Measurements from ENCODE around the gene SUDS3. TPM values are rescaled to one million over a fixed set of nuclear protein-coding genes. Genes with fewer than 3 reads are reported as not detected.
A peak's percentile ranks its signal among the peaks of the same experiment; 100 is the strongest.

SUDS3 gene, protein sequence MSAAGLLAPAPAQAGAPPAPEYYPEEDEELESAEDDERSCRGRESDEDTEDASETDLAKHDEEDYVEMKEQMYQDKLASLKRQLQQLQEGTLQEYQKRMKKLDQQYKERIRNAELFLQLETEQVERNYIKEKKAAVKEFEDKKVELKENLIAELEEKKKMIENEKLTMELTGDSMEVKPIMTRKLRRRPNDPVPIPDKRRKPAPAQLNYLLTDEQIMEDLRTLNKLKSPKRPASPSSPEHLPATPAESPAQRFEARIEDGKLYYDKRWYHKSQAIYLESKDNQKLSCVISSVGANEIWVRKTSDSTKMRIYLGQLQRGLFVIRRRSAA
- total RNA-seq (ENCODE audit: unreplicated experiment) = 27.2 TPM
- long read RNA-seq, full-length matches to known transcripts = 1 of 7 reads
- long read RNA-seq, partial matches to known transcripts = 3 of 7 reads
- long read RNA-seq, other reads (novel, unspliced or antisense) = 3 of 7 reads

DNA sequence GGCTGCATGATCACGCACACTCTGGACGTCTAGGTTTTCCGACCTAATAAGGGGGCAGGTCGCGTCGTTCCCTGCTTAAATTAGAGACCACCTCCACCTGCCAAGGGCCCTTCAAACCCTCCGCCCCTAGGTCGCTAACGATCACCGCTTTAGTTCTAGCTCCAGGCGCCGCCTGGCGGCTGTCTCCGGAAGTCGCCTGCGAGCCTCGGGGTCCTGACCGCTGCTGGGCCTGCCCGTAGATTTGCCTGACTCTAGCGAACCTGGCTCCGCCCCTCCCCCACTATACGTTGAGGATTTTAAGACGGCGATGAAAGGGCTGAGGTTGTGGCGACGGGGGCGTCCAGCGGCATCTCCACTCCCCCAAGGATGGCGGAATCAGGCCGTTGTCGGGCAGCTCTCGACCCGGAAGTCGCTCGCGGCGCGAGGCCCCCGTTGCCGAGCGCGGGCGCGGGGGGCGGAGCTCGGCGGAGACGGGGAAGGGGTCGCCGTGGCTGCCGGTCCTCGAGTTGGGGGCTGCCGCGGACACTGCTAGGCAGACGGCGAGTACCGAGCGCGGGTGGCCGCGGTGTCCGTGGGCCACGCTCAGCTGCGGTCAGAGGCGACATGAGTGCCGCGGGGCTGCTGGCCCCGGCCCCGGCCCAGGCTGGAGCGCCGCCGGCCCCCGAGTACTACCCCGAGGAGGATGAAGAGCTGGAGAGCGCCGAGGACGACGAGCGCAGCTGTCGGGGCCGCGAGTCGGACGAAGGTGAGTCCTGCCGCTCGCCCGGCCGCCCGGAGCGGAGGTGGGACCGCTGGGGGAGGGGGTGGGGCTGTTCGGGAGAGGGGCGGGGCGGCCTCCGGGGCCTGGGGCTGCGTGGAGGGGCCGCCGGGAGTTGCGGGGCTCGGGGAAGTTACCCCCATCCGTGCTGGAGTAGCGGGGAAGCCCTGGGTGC, at the start of gene SUDS3:
TSS of gene SUDS3 (plus strand) at position 467 of the 932 bp plus-strand sequence. CDS start at position 604, 137 bp downstream.
- DNase-seq (ENCODE audit: low spot score) = peak; percentile 97
- peak within 1 kb of the TSS; percentile 92 for H3K4me3 Mint-ChIP-seq (ENCODE audit: unreplicated experiment)
- peaks cover 7% of the 10 kb centered on the region for H3K4me1 Mint-ChIP-seq (ENCODE audit: unreplicated experiment)
- no peaks in the 10 kb centered on the region for H3K9me3 Mint-ChIP-seq (ENCODE audit: unreplicated experiment)
- no peaks in the 10 kb centered on the region for H3K36me3 Mint-ChIP-seq (ENCODE audit: low read depth, unreplicated experiment)
- H3K27ac Mint-ChIP-seq (ENCODE audit: unreplicated experiment) = peak within 1 kb of the TSS; percentile 89
- TF ChIP-seq, protein P1, sequence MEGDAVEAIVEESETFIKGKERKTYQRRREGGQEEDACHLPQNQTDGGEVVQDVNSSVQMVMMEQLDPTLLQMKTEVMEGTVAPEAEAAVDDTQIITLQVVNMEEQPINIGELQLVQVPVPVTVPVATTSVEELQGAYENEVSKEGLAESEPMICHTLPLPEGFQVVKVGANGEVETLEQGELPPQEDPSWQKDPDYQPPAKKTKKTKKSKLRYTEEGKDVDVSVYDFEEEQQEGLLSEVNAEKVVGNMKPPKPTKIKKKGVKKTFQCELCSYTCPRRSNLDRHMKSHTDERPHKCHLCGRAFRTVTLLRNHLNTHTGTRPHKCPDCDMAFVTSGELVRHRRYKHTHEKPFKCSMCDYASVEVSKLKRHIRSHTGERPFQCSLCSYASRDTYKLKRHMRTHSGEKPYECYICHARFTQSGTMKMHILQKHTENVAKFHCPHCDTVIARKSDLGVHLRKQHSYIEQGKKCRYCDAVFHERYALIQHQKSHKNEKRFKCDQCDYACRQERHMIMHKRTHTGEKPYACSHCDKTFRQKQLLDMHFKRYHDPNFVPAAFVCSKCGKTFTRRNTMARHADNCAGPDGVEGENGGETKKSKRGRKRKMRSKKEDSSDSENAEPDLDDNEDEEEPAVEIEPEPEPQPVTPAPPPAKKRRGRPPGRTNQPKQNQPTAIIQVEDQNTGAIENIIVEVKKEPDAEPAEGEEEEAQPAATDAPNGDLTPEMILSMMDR (IDR thresholded peaks at IDR 0.05; ENCODE audit: unreplicated experiment) = peak; percentile 96
- peaks cover 5% of the 10 kb centered on the region for H3K27me3 Mint-ChIP-seq (ENCODE audit: unreplicated experiment)

DNA sequence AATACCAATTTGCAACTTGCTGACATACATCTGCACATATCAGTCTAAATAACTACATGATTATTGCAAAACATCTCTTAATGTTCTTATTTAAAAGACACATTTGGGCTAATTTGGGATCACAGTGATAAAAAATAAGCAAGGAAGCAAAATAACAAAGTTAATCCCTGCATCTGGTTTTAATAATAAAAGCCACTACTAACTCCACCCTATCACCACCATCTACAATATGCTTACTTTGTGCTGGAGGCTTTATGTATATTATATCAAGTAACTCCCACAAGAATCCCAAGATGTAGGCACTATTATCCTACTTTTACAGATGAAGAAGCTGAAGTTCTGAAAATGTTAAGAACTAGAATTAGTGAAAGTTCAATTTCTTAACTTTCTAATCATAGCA, 49.4 kb upstream of the SUDS3 start:
- Mint-ChIP-seq H3K36me3 (ENCODE audit: low read depth, unreplicated experiment) (no peaks in the 10 kb centered on the region), H3K27ac (ENCODE audit: unreplicated experiment) (no peak overlapping the region), H3K9me3 (ENCODE audit: unreplicated experiment) (no peaks in the 10 kb centered on the region), H3K27me3 (ENCODE audit: unreplicated experiment) (no peaks in the 10 kb centered on the region), H3K4me3 (ENCODE audit: unreplicated experiment) (no peak overlapping the region), H3K4me1 (ENCODE audit: unreplicated experiment) (peaks cover 16% of the 10 kb centered on the region)
- no peak for DNase-seq (ENCODE audit: low spot score)
- TF ChIP-seq, protein P1 (IDR thresholded peaks at IDR 0.05; ENCODE audit: unreplicated experiment) = no peak

DNA sequence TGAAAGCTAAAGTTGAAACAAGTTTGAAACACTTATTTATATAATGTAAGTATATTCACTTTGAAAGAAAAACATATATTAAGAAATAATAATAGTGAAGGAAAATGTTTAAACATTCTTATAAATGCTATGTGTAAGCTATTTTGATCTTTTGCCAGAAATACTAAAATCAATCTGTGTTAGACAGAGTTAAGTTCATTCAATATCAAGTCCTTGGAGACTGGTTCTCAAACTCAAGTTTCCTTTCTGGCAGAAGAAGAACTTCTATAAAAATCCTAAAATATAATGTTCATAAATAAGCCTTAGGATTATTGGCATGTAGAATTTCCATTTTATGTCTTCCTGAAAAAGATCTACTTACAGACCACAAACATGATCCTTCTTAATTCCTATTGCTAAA, 49.0 kb upstream of the SUDS3 start:
- no peak for DNase-seq (ENCODE audit: low spot score)
- H3K36me3 Mint-ChIP-seq (ENCODE audit: low read depth, unreplicated experiment) = no peaks in the 10 kb centered on the region
- H3K4me3 Mint-ChIP-seq (ENCODE audit: unreplicated experiment) = no peak overlapping the region
- TF ChIP-seq, protein P1 (IDR thresholded peaks at IDR 0.05; ENCODE audit: unreplicated experiment) = no peak
- H3K27ac Mint-ChIP-seq (ENCODE audit: unreplicated experiment) = no peak overlapping the region
- H3K4me1 Mint-ChIP-seq (ENCODE audit: unreplicated experiment) = peaks cover 16% of the 10 kb centered on the region
- no peaks in the 10 kb centered on the region for H3K9me3 Mint-ChIP-seq (ENCODE audit: unreplicated experiment)
- H3K27me3 Mint-ChIP-seq (ENCODE audit: unreplicated experiment) = no peaks in the 10 kb centered on the region

DNA sequence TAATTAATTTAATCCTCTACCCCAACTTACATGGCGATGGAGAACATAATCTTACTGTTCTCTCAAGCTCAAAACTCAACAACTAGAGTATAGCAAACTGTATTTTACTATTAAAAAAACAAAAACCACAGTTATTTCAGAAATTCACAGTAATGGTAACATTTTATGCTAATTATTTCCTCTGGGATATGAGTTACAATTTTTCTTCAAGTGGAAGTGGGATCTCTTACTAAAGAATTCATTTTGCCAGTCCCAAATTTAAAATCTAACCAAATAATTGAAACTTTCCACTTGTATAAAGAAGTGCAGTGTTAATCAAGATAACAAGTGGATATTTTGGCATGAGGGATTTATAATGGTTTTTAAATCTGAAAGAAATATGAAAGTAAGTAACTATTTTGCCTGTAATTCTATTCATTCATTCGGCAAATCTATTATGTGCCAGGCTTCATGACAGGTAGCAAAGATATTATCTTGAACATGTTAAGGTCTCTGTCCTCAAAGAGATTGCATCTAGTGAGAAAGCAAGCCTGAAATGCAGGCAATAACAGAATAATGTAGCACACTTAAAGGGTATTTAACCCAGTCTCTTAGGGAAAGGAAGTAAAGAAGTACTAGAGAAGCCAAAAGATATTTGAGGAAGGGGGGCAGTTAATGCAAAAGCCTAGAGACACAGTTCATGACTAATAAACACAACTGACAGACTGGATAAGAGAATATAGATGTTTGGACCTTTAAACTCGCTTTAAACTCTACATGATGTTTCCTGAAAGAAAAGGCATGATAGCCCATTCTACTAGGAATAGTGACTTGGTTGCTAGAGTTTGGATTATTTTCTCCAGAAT, 47.6 kb upstream of the SUDS3 start:
- Mint-ChIP-seq H3K4me3 (ENCODE audit: unreplicated experiment) (no peak overlapping the region), H3K27me3 (ENCODE audit: unreplicated experiment) (no peaks in the 10 kb centered on the region), H3K4me1 (ENCODE audit: unreplicated experiment) (peaks cover 16% of the 10 kb centered on the region), H3K9me3 (ENCODE audit: unreplicated experiment) (no peaks in the 10 kb centered on the region), H3K27ac (ENCODE audit: unreplicated experiment) (no peak overlapping the region), H3K36me3 (ENCODE audit: low read depth, unreplicated experiment) (no peaks in the 10 kb centered on the region)
- TF ChIP-seq, protein P1 (IDR thresholded peaks at IDR 0.05; ENCODE audit: unreplicated experiment) = no peak
- no peak for DNase-seq (ENCODE audit: low spot score)
